B cell (primary cell): ENCODE results near the gene BHLHA9.

ENCODE experiments used
- EZH2 ChIP-seq: IDR thresholded peaks from 2 replicates; pipeline ENCODE4 v1.6.1; 2012; ENCODE audit warnings: borderline replicate concordance, low read depth, mild to moderate bottlenecking, moderate library complexity, low read length; ENCODE audit not compliant: insufficient read depth, poor library complexity, severe bottlenecking
- TF ChIP-seq, protein P1 (sequence below): fragments of 200-600 bp; IDR thresholded peaks from one replicate; pipeline ENCODE4 v1.8.0; 2022; ENCODE audit warnings: antibody characterized with exemption, mild to moderate bottlenecking

DNA sequence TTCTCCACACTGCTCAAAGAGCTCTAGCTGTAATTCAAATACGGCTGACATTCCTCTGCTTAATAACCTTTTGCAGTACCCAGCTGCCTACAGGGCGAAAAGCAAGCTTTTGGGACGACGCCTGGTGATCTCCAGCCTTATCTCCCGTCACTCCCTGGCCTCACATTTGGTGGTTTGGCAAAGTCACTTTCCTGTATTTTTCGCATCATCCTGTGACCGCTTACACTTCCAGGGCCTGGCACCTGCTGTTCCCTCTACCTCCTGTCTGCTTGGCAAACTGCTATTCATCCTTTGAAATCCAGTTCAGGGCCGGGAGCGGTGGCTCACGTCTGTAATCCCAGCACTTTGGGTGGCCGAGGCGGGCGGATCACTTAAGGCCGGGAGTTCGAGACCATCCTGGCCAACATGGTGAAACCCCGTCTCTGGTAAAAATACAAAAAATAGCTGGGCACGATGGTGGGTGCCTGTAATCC is 2.7 kb upstream of the BHLHA9 start:
- TF ChIP-seq, protein P1, sequence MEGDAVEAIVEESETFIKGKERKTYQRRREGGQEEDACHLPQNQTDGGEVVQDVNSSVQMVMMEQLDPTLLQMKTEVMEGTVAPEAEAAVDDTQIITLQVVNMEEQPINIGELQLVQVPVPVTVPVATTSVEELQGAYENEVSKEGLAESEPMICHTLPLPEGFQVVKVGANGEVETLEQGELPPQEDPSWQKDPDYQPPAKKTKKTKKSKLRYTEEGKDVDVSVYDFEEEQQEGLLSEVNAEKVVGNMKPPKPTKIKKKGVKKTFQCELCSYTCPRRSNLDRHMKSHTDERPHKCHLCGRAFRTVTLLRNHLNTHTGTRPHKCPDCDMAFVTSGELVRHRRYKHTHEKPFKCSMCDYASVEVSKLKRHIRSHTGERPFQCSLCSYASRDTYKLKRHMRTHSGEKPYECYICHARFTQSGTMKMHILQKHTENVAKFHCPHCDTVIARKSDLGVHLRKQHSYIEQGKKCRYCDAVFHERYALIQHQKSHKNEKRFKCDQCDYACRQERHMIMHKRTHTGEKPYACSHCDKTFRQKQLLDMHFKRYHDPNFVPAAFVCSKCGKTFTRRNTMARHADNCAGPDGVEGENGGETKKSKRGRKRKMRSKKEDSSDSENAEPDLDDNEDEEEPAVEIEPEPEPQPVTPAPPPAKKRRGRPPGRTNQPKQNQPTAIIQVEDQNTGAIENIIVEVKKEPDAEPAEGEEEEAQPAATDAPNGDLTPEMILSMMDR, result no peak
- TF ChIP-seq EZH2, result no peak
